Activated T-helper 9 cell treated with anti-CD3 and anti-CD28 coated beads, Interleukin-2, amount 50 U/mL, for 16 hours (primary cell): ENCODE measurements around the gene NLRP4.

Experiments
- DNase-seq: peaks from one replicate; pipeline ENCODE4 v3.0.0-alpha.2; 2020; ENCODE audit warnings: low read depth

NLRP4 gene, protein sequence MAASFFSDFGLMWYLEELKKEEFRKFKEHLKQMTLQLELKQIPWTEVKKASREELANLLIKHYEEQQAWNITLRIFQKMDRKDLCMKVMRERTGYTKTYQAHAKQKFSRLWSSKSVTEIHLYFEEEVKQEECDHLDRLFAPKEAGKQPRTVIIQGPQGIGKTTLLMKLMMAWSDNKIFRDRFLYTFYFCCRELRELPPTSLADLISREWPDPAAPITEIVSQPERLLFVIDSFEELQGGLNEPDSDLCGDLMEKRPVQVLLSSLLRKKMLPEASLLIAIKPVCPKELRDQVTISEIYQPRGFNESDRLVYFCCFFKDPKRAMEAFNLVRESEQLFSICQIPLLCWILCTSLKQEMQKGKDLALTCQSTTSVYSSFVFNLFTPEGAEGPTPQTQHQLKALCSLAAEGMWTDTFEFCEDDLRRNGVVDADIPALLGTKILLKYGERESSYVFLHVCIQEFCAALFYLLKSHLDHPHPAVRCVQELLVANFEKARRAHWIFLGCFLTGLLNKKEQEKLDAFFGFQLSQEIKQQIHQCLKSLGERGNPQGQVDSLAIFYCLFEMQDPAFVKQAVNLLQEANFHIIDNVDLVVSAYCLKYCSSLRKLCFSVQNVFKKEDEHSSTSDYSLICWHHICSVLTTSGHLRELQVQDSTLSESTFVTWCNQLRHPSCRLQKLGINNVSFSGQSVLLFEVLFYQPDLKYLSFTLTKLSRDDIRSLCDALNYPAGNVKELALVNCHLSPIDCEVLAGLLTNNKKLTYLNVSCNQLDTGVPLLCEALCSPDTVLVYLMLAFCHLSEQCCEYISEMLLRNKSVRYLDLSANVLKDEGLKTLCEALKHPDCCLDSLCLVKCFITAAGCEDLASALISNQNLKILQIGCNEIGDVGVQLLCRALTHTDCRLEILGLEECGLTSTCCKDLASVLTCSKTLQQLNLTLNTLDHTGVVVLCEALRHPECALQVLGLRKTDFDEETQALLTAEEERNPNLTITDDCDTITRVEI

DNA sequence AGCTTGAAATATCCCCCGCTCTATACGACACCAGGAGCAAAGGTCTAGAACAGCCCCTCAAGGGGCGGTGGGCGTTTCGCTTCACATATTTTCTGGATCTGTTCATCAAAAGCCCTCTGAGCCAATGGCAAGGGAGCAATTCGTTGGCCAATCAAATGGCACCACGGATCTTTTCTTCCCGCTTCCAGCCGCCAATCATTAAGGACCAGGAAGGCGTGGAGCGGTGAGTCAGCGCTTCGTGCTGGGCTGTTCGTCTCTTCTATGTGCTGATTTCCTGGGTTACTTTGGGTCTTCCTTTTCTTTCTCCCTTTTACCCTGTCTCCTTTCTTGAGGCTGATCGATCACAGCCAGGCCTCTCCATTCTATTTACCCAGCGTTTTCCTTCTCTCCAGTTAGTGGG, at the start of gene NLRP4:
NLRP4 (plus strand) TSS at position 201 of the 400 bp plus-strand sequence. CDS start 15,541 bp downstream, outside the sequence.
- DNase-seq: no peak

DNA sequence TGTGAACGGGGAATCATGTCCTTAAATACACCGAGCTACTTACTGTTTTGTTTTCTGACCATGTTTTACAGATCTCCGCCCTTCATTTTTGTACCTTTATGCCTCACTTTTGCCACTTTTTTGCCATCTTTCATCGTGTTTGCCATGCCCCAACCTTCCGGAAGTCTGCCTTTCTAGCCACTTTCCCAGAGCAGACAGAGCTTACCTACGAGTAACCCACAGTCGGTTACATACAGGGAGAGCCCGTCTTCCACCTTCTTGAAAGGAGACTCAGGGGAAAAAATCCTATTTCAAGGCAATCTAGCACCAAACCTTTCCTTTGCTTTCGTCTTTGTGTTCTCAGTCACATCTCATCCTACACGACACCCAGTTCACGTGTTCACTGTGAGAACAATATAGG, 41.3 kb upstream of the NLRP4 start:
- no peak for DNase-seq

DNA sequence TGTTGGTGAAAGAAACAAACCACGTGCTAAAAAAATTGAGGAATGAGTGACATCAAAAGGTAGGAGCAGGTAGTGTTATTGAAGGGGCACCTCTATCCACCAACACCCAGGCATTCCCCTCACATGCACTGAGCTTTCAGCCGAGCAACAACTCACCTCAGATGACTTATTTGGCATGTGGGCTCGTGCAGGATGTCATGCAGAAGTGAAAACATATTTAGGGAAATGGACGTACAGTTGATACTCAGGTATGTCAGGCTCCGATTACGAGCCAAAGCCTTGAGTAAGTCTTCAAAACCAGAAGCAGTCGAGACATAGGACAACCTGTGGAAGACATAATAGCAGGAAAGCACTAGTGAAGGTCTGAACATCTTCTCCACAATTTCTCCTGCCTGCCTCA, 34.9 kb upstream of the NLRP4 start:
- no peak for DNase-seq

DNA sequence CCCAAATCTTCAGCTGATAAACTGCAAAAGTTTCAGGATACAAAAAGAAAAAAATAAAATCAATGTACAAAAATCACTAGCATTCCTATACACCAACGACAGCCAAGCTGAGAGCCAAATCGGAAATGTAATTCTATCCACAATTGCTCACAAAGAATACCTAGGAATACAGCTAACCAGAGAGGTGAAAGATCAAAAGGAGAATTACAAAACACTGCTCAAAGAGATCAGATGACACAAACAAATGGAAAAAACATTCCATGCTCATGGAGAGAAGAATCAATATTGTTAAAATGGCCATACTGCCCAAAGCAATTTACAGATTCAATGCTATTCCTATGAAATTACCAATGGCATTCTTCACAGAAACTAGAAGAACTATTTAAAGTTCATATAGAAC, 34.1 kb upstream of the NLRP4 start:
- DNase-seq: no peak

DNA sequence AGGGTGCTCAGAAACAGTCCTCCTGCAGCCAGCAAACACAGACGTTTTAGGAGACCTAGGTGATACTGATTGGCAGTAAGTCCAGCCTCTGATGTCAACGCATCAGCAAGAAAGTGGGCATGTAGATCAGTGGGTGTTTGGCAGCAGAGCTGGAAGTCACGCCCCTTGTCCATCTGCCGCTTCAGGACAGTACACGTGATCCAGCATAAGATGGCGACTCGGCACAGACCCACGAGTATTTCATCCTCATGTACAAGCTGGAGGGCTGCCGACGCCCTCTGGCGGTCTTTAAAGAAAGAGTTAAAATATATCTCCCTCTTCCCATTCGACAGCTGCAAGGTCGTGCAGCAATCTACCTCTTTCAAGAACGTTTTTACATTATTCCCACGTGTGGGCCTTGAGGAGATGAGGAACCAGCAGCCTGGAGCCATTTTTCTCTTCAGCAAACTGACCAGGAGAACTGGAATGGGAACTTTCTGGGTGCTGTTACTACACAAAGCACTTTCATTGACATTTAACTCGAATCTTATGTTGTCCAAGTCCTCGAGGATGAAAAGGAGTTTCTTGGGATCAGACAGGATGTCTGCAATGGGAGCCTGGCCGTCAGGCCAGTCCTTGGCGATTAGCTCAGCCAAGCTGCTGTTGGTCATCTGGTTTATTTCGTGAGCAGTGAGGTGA, 26.8 kb upstream of the NLRP4 start:
- DNase-seq: no peak

DNA sequence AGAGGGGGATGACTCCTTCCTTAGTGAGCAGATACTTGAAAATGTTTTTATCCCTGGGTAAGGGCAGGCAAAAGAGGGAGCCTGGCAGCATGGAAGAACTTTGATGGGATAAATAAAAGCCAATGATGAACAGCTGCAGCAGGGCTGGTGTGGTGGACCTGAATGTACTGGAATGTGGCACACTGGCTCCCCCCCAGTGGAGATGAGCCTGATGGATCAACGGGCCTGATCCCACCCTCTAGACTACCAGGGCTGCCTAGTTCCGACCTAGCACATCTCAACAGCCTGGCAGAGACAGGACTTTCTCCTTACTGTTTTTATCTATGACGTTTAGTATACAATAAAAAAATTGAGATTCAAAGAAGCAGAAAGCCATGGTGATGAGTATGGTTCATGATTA, 25.0 kb upstream of the NLRP4 start:
- DNase-seq: no peak

DNA sequence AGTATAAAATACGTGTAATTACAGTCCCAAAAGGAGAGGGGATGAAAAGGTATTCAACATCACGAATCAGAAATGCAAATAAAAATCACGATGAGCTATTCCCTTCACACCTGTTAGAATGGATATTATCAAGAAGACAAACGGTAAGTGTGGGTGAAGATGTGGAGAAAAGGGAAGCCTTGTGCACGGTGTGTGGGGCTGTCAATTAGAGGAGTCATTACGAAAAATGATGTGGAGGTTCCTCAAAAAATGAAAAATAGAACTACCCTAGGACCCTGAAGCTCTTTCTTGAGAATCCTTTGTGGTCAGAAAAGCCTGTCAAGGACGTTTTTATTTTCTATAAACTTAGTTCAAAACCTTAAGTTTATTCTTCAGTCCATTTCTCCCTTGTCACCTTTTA, 23.9 kb upstream of the NLRP4 start:
- no peak for DNase-seq

DNA sequence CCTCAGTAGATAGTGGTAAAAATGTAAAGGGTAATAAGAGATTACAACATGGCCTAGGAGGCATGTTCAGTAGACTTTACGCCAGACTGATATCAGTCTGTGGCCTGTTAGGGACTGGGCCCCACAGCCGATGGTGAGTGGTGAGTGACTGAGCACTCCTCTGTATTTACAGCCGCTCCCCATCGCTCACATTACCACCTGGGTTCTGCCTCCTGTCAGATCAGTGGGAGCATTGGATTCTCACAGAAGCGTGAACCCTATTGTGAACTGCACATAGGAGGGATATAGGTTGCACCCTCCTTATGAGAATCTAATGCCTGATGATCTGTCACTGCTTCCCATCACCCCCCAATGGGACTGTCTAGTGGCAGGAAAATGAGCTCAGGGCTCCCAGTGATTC, 22.4 kb upstream of the NLRP4 start:
- no peak for DNase-seq

DNA sequence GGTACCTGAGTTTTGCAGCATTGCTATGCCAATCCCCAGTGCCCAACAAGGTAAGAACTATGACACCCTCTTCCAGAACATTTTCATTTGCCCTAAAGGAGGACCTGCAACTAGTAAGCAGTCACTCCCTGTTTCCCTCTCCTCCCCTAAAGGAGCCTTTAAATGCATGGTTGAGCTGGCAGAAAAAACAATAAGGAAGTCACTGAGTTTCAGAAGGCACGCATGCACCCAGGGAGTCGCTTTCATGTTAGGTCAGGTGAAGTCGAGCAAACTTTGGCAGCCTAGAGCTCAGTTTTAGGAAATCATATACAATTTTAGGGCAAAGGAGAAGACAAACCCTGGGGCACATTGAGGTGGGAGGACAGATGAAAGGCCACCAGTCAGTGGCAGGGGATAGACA, 16.3 kb upstream of the NLRP4 start:
- no peak for DNase-seq

DNA sequence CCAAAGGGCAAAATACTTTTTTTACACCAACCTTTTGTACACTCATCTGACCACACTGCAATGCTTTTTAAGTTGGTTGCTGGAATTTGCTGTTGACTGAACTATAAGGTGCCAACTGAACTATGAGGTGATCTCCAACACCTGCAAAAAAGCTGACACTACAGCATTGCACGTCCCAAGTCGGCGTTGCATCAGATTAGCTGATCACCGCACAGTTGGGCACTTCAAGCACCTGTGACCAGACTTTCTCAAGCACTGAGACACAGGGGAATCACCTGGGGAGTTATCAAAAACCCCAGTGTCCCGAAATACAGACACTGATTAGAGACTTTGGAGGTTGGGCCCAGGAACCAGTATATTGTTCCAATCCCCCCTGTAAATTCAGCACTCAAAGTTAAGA, 5.7 kb upstream of the NLRP4 start:
- no peak for DNase-seq

DNA sequence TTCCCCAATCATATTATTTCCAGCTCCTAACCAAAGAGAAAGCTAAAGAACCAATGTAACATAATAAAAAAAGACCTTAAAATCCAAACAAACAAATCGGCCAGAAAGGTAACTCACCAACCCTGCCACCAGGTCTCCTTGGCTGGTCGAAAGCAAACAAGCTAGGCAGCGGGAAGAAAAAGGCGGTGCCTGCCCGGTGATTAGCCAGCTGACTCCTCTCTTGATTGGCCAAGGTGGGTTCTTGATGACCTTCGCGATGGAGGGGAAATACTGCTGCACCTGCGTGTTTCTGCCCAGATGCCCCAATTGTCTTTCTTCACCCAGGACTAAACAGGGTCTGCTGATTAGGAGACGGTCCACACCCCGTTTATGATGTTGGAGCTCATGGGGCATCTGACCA, 4.5 kb upstream of the NLRP4 start, which contains the start of gene NLRP11:
NLRP11 (minus strand) TSS at position 154 of the 400 bp plus-strand sequence. CDS start 13,825 bp downstream, outside the sequence.
- DNase-seq: no peak

DNA sequence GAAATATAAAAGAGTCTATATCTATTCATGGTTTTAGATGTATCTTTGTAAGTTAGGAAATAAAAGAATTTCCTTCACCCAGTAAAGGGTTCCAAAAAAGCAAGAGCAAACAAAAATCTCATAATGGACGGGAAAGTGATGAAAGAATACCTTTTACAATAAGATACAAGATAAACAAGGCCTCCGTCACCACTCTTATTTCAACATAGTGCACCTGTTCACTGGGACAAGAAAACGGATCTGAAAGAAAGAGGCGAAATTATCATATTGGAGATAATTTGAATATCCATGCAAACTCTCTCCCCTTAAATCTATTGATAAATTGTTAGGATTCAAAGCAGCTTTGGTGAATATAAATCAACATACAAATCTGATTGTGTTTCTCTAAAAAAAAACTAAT, 3.7 kb upstream of the NLRP4 start:
- no peak for DNase-seq

DNA sequence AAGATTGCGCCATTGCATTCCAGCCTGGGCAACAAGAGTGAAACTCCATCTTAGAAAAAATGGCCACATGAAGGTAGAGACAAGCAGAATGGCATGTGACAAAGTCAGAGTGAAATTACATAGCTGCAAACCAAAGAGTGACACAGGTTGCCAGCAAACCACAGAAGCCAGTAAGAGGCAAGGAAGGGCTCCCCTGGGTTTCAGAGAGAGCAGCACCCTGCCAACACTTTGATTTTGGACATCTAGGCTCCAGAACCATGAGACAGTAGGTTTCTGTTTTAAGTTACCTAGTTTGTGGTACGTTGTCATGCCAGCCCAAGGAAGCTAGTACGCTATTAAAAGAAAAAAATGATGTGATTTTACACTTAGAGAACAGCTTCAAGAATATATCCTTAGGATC, 1.9 kb downstream of the NLRP4 start:
- DNase-seq: no peak

DNA sequence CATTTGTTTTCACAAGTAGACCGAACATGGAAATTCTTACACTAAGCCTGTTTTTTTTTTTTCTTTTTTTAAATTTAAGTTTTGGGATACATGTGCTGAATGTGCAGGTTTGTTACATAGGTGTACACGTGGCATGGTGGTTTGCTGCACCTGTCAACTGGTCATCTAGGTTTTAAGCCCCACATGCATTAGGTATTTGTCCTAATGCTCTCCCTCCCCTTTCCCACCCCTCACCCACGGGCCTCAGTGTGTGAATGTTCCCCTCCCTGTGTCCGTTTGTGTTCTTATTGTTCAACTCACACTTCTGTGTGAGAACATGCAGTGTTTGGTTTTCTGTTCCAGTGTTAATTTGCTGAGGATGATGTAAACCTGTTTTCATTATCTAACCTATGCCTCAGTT, 2.6 kb downstream of the NLRP4 start:
- DNase-seq: no peak

DNA sequence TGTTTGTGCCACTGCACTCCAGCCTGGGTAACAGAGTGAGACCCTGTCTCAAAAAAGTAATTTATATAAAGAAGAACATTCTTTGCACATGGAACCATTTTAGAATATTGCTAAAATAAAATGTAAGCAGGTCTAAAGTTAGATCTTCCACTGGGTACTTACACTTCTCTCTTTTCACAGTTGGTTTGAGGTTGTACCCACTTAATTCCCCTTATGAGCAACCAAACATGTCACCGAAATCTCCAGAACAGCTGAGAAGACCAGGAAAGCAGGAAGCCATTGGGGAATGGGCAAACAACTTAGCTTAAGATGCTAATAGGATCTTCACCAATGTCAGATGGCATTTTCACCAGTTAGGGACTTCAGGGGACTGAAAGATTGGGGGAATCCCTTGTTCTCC, 18.8 kb downstream of the NLRP4 start:
- DNase-seq: no peak

DNA sequence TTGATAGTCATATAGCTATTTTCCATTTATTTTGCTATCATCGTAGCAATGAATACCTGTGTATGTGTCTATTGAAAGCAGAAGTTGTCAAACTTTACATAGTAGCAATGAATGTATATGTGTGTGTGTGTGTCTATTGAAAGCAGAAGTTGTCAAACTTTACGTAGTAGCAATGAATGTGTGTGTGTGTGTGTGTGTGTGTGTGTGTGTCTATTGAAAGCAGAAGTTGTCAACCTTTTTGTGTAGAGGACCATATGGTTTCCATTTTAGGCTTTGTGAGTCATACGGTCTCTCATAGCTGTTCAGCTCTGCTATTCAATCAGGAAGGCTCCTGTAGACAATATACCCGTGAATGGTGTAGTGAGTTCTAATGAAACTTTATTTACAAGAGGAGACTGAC, 20.8 kb downstream of the NLRP4 start:
- no peak for DNase-seq

DNA sequence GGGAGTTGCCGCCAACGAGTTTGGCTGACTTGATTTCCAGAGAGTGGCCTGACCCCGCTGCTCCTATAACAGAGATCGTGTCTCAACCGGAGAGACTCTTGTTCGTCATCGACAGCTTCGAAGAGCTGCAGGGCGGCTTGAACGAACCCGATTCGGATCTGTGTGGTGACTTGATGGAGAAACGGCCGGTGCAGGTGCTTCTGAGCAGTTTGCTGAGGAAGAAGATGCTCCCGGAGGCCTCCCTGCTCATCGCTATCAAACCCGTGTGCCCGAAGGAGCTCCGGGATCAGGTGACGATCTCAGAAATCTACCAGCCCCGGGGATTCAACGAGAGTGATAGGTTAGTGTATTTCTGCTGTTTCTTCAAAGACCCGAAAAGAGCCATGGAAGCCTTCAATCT, 21.6 kb downstream of the NLRP4 start:
- DNase-seq: no peak

DNA sequence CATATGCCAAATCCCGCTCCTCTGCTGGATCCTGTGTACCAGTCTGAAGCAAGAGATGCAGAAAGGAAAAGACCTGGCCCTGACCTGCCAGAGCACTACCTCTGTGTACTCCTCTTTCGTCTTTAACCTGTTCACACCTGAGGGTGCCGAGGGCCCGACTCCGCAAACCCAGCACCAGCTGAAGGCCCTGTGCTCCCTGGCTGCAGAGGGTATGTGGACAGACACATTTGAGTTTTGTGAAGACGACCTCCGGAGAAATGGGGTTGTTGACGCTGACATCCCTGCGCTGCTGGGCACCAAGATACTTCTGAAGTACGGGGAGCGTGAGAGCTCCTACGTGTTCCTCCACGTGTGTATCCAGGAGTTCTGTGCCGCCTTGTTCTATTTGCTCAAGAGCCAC, 22.1 kb downstream of the NLRP4 start:
- DNase-seq: no peak

DNA sequence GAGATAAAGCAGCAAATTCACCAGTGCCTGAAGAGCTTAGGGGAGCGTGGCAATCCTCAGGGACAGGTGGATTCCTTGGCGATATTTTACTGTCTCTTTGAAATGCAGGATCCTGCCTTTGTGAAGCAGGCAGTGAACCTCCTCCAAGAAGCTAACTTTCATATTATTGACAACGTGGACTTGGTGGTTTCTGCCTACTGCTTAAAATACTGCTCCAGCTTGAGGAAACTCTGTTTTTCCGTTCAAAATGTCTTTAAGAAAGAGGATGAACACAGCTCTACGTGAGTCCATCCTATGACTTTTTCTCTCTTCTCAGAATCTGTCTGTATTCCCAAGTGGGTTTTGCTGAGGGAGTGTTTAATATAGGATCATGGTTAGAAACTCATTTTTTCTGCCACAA, 22.6 kb downstream of the NLRP4 start:
- DNase-seq: no peak

DNA sequence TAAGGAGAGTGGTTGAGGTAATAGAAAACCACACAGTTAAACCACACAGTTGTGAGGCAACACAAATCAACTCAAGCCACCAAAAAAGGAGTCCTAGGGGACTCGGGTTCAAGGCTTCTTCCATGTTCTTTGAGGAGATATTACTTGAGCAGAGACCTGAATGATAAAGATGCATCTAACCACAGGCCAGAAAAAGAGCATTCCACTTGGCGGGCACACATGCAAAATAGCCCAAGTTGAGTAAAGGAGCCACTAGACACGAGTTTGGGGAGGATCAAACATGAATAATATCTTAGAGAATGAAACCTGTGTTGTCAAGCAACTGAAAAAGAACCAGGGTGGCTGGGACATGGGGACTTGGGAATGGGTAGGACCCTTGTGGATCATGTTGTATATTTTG, 30.2 kb downstream of the NLRP4 start:
- no peak for DNase-seq

DNA sequence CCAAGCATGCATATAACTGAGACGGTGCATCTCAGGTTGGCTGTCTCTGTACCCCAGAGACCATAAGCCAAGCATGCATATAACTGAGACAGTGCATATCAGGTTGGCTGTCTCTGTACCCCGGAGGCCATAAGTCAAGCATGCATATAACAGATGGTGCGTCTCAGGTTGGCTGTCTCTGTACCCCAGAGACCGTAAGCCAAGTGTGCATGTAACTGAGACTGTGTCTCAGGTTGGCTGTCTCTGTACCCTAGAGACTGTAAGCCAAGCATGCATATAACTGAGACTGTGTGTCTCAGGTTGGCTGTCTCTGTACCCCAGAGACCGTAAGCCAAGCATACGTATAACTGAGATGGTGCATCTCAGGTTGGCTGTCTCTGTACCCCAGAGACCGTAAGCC, 30.8 kb downstream of the NLRP4 start:
- no peak for DNase-seq

DNA sequence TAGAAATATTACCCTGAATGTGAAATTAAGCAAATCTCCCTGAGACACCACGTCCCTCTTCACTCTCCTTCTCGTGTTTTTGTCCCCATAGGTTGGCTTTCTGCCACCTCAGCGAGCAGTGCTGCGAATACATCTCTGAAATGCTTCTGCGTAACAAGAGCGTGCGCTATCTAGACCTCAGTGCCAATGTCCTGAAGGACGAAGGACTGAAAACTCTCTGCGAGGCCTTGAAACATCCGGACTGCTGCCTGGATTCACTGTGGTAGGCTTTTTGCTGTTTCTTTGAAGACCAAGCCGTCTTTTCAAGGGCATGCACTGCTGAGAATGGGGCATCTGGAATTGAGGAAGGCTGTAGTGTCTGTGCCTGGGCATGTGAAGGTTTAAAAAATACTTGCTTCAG, 34.4 kb downstream of the NLRP4 start:
- no peak for DNase-seq
